RKO (cell line): Measurements from ENCODE around the gene HS3ST1.

ENCODE experiments used
- DNase-seq: peaks from one replicate; pipeline ENCODE4 v3.0.0-alpha.2; 2016; ENCODE audit warnings: low spot score

The HS3ST1 gene

DNA sequence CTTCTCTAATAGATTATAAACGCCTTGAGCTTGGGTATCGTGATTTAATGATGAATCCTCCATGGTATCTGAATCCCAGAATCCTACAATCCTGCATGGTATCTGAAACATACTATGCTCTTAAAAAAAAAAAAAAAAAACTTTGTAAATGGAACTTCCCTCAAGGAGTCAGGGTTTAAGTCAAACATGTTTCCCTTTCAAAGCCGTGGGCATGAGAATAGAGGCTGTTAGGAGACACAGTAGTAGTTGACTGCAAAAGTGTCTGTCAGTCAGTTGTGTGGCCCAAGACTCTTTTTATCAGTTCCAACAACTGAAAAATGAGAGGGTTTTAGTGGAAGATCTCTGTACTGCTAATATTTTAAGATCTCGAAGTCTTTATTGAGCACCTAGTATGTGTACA is 2.4 kb upstream of the HS3ST1 start:
- no peak for DNase-seq

DNA sequence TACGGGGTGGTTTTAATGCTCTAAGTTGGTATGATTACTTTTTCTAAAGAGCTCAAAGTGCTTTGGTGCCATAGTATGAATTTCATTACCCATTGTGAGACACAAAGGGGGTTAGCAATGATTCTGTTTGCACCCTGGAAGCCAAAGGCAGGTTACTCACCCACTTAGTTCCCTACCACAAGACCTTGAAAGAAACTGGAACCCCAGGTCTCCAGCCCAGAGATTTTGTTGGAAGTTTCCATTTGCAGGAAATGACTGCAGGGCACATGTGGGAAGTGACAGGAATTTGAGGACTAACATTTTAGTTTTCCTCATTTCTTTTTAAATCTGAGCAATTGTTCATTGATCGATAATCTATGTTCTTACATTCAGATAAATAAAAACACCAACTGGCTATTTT is 1.8 kb upstream of the HS3ST1 start:
- no peak for DNase-seq

DNA sequence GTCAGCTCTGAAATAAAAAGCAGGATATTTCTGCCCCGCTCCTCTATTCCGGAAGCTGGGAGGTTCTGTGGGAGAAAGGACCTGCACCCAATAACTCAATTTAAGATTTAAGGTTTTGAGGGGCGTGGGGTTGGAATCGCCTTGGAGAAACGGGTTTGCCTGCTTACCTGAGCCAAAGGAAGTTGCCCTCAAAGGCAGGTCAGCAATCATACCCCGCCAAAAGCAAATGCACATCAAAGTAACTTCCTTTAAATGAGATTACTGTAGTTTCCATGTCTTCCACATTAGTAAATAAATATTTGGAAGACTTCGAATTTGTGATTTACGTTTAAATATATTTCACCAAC is 978 bp upstream of the HS3ST1 start:
- DNase-seq: no peak

DNA sequence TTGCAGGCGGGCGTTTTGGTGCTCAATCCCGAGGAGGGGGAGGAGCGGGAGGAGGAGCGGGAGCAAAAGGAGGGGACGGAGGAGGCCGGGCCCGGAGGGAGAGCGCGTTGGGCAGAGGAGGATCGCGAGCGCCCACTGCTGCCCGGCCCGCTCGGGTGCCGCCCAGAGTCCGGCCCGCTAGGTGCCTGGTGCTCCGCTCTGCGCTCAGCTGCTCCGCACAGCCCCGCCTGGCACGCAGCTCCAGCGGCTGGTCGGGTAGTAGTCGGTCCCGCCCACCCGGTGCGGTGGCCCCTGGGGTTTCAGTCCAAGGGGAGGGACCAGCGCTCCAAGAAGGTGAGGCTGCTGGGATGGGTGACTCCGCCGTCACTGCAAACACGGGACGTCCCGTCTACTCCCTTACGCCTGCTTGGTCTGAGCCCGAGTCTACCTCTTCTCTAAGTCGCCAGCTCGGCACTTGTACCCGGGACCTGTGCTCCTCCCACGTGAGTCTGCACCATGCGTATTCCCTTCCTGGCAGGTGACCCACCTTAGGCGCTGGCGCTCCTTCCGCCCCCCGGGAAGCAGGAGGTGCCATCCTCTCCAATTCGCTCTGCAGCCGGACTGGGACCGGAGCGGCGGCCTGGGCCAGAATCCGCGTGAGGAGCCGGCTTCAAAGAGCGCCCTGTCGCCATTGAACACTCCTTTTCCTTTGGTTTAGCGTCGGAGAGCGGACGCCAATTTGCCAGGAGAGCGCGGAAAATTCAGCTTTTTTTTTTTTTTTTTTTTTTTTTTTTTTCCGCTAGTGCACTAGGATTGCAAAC is 405 bp upstream of the HS3ST1 start:
- no peak for DNase-seq

DNA sequence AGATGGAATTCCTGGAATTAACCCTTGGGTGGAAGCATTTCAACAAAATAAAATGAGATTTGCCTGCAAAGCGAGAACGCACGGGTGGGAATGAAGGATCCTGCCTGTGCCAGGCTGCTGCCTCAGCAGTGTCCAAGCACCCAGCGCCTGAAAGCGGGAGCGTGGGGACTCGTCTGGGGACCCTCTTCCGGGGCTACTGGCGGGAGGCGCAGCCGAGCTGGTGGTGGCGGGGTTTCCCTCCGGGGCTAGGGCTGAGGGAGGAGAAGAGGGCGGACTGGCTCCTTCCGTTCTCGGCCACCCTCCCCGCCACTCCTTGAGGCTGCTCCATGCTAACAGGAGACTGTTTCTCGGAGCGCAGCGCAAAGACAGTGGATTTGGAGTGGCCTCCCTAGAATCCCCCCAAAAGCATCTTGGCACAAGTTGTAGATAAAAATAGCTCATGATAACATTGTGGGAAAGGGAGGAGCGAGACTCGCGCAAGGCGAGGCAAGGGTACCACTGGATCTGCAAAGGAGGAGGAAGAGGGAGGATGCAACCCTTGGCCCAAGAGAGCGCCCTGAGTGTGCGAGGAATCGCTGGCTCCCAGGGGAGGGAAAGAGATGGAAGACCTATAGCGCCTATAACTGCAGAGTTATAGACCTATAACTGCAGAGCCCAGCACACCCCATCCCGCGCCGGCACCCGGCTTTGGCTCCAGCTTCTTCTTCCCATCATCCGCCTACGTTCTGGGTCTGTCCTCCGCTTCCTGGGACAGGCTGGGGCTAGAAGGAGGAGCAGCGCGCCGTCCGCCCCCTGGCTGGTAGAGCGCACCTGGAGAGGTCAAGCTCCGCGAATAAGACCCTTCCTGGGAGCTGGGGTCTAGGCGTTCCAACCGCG is 1.3 kb downstream of the HS3ST1 start:
- DNase-seq: no peak

DNA sequence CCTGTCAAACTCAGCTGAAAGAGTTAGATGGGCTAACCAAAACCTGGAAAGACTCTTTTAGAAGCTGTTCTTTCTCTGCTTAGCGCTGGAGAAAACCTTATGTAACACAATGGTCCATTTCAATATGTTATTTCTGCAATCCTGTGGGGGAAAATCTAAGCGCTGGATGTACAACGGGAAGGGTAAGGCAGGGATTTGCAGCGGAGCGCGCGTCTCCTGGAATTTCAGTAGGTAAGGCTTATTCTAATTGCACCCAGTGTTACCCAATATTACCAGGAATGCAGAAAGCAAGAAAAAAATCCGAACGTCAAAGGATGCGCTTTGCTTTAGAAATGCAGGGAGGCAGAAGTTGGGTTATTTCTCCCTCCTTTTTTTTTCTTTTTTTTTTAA is 2.0 kb downstream of the HS3ST1 start:
- no peak for DNase-seq

DNA sequence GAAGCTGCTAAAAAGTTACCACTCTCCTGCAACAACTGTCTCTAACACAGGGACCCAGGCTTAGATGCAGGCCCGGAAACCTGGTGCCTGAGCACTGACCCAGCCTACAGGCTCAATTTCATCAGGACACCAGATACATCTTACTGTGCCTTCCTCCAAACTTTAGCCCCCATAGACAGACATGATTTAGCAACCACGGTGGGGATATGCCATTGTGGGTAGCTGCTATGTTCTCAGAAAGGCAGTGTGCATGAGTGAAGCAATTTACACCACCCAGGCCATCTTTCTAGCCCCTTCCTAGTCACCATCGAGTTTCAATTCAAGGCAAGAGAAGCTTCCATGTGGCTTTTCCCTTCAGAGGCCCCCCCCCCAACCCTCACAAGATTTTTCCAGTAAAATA is 2.7 kb downstream of the HS3ST1 start:
- no peak for DNase-seq

DNA sequence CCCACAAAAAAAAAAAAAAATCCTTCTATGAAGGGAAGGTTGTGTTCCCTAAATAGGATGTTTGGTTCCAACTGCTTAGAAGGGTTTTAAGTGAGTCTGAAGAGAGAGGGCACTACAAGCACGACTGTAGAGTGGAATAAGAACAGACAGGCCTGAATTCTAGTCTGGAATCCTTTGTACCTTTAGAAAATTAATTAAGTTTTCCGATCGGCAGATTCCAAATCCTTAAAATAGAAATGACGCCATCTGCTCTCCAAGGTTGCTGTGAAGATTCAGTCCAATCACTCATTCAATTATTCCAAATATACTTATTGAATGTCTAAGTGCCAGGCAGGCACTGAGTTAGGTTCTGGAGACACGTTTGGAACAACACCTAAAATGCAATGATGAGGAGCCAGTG is 3.8 kb downstream of the HS3ST1 start:
- DNase-seq: no peak

DNA sequence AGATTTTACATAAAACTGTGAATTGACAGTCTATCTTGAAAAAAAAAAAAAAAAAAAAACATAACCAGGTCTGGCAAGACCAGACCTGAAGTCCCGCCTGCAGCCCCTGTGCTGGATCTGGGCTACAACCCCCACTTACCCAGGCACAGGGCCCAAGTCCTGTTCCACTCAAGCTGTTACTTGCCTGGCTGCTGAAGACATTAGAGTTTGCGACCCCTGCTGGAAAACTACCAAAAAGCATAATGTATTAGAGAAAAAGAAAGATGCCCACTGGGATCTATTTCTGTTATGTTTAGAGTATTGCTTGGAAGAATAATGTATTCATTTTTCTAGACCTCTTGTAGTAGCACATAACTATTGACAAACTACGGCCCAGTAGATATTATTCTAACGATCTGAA is 4.7 kb downstream of the HS3ST1 start:
- DNase-seq: no peak

DNA sequence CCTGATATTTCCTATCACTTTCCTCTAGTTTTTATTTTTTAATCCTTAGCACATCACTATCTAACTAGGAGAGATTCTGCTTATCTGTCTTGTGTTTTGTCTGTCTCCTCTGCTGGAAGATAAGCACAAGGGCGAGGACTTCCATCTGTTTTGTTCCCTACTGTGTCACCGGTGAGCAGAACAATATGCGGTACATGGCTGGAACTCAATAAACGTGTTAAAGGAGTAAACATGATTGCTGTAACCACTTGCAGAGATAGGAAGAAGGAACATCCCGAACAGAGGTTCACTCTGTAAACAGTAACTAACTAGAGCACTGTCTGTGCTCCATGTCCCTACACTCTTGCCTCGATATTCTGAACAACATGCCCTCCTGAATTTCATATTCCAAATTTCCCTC is 5.2 kb downstream of the HS3ST1 start:
- DNase-seq: no peak

DNA sequence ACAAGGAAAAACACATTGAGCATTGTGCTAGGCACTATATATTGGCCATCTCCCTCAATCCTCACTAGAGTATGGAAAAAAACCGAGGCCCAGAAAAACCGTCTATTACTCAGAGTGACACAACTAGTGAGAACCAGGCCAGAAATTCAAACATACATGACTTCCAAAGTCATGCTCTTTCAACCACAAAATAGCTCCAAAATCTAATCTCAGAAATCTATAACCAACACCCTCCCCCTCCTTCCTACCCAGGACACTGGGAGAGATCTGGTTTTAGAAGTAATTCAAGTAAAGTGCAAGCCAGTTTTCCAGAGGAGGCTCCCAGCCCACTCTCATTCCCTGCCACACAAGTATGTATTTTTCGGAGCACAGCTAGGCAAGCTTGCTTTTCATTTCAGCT is 7.6 kb downstream of the HS3ST1 start:
- DNase-seq: no peak

DNA sequence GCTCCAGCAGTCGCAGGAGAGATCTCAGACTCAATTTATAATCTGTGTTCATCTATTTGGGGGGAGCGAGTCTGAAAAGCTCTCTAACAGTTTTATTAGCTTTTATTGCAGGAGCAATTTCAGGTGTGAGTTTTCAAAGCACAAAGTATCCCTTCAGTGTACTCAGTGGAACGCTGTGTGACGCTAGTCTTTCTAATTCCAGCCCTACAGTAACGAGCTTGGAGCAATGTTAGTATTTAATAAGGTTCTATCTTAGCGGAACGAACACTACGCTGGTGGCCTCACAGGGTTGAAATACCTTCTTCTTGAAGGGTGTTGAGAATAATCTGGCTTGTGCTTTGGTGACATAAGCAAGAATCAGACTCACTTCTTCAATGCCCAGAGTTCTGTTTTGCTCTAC is 8.4 kb downstream of the HS3ST1 start:
- DNase-seq: no peak

DNA sequence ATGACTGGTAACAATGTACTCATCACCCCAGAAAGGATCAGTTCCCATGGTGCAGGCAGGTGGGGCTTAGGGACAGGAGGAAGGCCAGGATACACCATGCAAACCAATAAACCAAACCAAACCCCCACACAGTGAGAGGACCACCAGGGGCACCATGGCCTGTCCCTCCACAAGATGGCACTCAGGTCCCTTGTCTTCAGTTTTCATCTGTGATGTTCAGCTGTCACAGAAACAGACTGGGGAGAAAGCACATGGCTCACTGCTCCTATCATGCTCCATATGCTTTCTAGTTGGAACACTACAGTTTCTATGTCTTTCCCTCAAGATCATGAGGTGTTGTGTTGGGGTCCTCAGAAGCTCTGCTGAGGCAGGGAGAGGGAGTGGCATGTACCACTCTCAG is 10.1 kb downstream of the HS3ST1 start:
- no peak for DNase-seq

DNA sequence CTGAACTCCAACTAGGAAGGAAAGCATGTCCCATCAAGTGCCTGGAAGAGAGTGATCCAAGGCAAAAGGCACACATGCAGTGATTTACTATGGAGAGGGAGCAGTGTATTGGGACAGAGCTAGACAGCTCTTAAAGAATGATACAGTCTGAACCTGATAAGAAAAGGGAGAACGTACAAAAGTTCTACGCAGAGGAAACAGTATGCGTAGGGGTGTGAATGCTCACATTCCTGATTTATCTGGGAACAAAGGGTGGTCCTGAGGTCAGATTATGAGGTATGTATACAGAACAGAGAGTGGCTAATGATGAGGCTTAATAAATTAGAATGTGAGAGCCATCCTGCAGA is 12.0 kb downstream of the HS3ST1 start:
- no peak for DNase-seq

DNA sequence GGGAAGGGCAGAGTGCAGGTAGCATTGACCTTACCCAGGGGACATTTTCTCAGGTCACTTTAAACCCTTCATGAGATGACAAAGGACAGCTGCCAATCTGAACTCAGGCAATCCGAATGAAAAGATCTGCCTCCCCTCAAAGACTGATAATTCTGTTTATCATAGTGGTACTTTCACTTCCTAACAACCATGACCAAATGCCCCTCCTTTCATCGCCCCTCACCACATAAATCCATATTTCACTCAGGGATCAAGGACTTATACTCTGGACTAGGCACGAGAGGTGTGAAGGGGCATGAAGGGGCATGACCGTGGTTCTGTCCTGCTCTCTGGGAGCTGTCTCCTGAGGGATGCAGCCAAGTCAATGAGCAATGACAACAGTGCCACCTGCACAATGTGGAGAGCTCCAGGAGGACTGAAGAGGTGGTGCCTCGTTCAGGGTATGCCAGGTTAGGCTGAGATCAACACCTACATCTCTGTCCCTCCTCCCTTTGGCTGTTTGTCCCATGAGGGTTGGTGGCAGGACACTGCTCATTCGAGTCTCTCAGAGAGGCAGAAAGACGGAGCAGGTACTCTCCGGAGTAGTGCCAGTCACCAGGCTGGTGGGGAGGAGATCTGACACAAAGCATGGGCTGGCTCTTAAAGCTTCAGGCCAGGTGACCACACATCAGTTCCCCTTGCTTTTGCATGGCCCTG is 12.5 kb downstream of the HS3ST1 start:
- DNase-seq: no peak

DNA sequence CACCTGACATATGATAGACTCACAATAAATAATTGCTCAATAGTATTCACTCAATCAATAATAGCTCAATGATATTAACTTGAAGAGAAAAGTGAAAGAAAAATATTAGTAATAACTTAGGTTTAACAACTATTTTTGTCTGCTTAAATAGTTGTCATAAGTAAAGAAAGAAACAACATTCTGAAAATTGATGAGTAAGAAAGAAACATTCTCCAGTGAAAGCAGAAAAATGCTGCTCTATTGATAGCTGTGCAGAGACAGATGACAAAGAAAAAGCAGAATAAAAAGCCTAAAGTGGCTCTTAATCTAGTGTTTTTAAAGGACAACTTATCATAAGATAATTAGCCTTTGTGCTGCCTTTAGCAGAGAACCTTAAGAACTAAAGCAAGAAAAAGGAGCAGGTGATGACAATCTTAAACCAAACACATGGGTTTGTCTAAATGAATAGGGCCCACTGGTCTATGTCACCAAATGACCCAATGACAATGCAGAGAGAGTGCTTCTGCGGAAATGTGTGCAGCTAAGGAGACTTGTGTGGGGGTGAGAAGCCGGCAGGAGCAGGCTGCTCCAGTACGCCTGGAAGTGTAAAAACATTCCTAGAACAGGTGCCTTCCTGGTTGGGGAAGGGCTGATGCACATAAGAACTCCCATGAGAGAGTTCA is 13.2 kb downstream of the HS3ST1 start:
- no peak for DNase-seq

DNA sequence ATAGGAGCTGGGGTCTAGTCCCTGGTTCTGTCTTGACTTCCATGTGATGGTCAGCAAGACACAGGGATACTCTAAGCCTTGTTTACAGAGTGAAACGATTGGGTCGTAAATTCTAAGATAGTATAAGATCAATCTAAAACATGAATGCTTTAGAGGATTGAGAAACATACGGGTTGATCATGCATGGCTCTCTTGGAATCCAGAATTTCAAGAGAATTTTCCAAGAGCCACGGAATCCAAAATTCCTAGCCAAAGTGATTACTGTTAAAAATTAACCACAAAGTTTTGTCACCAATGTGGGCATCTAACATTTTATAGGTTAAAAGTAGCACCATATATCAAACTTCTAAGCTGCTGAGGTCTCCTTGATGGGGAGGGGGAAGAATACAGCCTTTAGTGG is 16.5 kb downstream of the HS3ST1 start:
- no peak for DNase-seq

DNA sequence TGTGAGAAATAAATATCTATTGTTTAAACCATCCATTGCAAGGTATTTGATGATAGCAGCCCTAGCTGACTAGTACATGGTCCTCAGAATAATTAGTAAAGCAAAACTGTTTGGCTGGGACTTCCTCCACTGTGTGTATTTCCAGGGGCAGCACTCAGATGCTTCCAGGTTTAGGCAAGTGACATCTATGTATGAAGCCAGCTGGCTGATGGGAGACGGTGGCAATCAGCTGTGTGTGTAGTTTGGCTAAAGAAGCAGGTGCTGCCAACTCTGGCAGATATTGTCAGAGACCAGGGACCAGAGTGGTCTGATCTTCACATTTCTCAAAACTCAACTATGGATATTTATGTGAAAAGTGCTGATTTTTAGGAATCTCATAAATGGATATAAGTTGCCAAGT is 19.1 kb downstream of the HS3ST1 start:
- no peak for DNase-seq

DNA sequence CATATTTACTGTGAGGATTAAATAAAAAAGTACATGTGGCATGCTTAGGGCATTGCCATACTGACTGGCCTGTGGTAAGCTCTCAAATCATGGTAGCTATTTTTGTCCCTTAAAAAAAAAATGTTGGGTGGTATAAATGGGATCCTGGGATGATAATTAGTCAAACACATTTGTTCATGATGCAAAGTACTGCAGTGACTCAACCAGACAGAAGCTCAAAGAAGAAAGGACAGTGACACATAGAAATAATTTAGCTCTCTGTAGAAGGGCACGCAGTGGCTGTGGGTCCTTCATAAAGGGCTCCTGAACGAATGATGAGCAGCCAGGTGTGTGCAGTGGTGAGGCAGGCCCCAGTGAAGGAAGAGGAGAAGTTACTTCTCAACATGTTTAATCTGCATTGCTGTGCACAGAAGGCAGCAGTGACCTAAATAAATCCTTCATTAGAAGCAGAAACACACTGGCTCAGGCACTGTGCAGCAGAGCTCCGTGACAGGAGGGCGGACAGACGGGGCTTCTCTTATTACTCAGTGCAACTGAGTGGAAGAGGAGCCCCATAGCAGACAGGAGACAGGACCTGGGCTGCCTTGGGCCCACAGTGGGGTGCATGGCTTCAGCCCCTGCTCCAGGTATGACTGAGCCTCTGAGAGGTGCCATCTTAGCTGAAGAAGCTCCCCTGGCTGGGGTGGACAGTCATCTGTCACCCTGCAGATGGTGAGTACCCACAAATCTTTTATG is 20.3 kb downstream of the HS3ST1 start:
- no peak for DNase-seq

DNA sequence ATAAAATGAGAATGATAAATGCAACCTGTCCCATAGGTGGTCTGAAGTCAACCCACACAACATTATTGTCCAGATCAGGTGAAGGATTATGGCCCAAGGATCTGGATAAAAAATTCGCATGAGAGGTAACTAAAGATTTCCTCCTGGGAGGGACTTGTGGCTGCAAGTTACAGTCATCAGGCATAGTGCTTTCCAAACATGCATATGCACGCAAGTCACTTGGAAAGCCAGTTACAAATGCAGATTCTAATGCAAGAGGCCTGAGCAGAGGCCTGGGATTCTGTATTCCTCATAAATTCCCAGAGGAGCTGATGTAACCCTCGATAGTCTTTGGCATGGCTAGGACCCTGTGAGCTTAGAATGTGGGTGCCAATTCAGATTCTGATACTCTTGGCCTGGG is 21.1 kb downstream of the HS3ST1 start:
- DNase-seq: no peak

DNA sequence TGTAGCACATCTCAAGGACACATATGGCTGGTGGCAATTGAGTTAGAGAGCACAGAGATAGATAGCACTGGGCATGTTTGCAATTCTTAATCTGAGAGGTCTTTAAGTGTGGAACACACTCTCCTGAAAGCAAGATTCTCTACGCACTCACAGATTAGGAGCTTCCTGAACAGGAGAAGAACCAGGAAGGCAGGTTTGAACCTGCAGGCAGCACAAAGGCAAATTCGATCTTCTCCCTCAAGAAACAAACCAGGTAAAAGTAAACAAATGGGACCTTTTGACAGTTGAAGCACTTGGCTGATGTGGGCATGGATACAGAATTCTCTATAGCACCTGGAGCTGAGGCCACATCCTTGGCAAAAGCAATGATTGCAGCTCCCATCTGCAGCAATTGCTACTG is 24.3 kb downstream of the HS3ST1 start:
- no peak for DNase-seq

DNA sequence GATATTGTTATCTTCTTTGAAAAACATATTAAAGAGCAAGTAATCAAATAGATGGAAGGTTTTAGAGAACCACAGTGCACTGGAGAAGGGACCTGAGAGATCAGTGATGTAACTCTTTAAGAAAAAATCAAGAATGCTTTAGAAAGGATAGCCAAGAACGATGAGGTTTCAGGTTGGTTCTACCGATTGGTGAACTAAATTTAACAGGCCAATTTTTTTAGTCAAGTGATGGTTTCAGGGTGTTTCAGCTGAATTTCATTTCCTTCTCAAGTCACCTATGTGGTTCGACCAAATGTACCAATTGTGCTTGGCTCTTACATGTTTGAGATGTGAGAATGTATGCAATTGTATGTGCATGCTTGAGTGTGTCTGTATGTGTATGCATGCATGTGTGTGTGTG is 26.5 kb downstream of the HS3ST1 start:
- DNase-seq: no peak
